HG02678 (cell line): ENCODE results near the gene PELI2.
A peak's percentile ranks its signal among the peaks of the same experiment; 100 is the strongest.

Experiments
- ATAC-seq: cut with Tn5 transposase; IDR thresholded peaks from one replicate; pipeline ENCODE4 v1.9.1; 2021; ENCODE audit warnings: mild to moderate bottlenecking, moderate library complexity; ENCODE audit not compliant: unreplicated experiment

Gene PELI2

DNA sequence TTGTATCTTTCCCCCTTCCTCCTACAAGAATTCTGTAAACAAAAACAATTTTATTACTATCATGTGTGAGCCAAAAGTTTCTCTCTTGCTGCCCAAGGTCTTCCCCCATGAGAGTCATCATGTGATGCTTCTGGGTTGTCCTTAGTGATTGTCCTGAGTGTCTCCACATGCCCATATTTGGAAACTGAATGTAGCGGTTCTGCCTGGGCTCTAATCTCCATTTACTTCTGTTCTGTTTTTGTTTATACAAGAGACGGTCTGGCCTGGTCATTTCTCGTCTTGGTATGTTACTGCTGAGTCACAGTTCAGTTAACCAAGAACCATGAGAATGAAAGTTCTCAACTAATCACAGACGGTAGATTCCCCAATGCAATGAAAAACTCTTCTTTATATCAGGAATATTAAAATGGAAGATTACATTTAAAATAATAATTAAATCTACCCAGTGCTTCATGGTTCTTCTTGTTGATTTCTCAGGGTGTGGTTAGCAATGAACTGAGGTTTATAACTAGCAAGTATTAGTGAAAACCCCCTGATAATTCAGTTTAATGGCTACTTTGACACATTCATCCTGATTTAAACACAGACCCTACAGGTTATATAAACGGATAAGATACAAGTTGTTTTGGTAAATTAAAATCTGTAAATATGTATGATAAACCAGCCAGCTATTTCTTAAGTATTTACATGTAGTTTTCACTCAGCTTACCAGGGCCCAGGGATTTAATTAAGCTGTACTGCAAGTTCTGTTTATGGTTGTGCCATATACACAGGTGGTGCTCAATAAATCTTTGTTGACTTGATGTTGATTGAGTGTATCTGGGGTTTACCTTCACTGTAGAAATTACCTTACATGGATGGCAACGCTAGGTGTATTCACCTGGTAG lies 81.1 kb downstream of the PELI2 start:
- peak; percentile 42 for ATAC-seq

DNA sequence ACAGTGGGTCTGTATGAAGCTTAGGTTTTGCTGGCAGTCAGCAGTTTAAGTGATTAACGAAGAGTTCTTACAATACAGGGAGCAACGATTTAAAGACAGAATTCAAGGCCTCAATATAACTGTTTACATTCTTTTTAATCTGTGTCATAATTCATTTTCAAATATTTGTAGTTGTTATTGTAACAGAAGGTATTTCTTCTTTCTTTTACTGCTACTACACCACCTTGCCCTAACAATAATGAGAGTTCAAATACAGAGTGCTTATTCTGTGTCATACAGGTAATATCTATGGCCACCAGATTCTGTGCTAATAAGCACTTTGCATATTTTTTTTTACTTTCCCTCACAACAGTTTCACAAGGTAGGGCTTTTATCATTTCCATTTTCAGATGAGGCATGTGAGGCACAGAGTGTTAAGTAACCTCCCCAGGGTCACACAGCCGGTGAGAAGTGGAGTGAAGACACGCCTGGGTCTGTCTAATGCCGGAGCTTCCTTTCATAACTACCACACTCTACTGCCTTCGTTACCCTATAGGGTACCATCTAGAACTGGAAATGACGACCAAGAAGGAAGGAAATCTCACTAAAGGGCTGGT lies 81.9 kb downstream of the PELI2 start:
- ATAC-seq: peak; percentile 49

DNA sequence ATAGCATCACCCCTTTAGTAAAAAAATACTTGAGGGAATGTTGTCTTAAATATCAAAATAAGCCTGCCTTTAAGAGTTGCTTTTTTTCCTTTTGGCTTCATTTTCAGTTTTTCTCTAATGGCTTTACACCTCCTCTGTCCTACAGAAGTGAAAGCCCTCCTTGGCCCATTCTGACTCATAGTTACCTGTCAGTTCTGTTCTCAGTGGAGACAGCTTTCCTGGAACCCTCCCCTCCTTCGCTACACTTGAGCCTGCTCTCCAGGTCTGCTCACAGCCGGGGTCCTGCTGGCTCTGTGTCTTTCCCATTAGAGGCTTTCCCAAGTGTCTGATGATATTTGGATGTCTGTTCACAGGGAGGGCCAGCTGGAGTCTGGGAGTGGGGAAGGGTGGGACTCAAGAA lies 84.0 kb downstream of the PELI2 start:
- peak; percentile 42 for ATAC-seq

DNA sequence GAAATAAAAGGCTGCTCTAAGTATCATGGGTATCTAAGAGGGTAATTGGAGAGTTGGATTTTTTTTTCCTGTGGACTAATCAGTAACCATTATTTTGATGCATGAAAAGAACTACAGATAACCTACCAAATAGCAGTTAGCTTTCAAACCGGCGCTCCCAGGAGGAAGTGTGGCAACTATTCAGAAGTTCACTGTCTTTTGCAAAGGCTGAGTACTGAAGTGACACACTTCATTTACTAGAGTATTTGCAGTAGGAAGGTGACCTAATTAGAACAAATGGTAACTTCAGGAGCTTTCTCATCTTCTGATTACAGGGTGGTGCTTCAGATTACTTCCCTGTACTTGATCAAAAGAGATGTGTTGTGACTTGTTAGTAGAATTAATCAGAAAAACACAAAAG lies 87.7 kb downstream of the PELI2 start:
- no peak for ATAC-seq

DNA sequence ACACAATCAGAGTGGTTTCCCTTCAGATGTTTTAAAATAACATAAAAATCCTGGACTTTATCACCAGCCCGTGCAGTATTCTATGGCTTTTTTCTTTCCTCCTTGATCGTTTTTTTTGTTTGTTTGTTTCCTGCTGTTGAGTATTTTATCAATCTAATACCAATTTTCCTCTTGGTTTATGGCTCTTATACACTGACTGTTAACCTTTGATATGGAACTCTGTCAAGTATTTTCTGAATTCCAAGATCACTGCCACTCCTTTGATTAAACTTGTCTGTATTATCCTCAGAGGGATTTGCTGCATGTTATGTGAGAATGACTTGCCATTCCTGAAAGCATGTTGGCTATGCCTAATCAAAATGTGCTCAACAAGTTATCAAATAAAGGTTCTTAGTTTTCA lies 88.4 kb downstream of the PELI2 start:
- no peak for ATAC-seq

DNA sequence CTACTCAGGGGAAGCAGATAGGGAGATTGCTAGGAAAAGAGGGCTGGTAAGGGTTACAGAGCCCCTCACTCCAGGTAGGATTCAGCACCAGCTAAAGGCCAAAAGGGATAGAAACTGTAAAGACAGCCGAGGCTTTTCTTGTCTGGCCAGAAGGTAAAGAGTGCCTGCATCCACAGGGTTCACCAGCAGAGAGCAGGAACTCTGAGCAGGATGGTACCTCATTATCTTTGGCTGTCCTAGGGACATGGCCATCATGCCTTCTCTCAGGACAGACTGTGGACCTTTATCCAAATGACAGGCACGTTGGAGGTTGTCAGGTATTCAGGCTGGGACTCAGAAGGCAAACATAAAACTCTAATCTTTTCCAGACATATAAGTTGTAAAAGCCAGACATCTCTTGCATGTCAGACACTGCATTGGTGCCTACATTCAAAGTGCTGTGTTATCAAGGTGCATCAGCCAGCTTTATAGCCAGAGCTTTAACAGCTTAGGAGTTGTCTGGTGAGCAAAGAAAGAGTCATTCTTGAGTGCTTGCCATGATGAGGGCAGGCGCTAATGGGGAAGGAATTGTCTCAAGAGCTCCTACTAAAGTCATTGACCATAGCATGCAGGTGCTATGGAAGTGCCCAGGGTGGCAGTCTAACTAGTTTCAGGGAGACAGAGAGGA lies 89.5 kb downstream of the PELI2 start:
- ATAC-seq: no peak

DNA sequence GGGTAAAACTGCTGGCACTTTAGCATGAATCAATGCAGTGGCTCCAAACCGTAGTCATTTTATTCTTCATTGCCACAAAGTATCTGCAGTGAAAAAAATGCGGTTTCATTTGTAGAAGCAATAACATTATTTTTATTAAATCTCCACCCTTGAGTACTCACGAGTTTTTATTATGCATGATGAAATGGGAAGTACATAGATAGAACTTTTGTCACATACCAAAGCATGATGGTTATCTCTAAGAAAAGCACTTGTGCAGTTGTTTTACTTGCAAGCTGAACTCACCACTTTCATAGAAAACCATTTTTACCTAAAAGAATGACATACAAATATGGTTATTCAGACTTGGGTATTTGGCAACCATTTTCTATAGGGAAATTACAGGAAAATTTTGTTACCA lies 90.3 kb downstream of the PELI2 start:
- ATAC-seq: no peak

DNA sequence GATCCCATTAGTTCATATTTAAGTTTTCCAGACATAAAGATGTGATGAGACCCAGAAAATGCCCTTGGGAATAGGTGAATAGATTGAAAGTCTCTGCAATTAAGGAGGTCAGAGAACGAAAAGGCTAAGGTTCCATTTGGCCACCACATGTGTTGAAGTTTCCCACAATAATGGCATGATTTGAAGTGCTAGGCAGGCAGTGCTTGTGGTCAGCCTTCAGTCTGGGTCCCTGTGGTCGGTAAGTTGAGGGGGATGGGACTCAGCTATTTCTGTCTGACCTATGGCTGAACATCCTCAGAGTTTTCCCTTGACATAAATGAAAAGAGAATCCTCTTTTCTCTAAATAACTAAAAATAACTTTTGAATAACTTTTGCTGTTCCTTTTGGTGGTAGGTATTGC lies 92.4 kb downstream of the PELI2 start:
- no peak for ATAC-seq

DNA sequence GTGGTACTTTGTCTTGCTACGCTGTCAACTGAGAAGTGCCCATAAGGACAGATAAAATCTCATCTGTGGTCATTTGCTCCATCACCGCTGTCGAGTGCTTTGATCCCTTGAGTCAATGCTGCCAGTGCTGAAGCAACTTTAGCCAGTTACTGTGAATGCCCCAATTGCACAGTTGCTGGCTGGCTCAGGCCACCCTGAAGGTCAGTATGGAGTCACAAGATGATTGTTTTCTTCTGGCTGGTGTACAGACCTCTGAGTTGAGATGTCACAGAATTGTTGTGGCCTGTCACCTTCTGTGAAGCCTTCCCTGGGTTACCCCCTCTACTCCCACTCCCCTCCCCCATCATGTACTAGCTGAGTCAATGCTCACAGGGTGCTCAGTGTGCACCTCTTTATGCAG lies 92.9 kb downstream of the PELI2 start:
- ATAC-seq: no peak

DNA sequence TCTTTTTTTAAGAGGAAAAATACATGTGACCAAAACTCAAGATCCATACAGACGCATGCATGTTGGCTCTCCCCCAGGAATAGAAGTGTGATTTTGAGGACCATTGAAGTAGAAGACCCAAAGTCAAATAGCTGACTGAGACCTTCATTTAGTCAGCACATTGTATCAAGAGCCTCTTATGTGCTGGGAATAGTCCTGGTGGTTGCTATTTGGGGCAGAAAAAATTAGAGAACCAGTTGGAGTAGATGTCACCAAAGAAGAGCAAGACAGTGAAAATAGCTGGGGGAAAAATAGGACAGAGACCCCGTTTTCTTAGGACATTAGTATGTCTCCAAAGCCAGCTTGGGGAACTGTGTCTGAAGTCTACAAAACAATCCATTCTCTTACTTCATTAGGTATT lies 93.6 kb downstream of the PELI2 start:
- ATAC-seq: no peak

DNA sequence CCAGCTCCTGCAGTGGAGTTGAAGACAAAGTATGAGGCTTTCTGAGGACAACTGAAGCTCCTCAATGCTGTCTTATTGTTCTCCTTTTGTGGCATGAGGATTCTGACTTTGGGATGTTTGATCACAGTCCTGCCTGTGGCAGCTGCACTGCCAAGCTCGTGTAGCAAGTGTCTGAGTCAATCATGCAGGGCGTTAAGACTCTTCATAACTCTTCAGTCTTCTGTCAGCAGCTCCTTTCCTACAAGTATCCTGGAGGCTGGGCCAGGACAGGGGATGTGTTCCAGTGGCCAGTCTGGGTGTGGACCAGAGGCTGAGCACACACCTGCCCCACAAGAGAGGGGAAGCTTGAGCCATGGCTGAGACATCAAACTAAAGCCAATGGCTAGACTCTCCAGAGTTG lies 94.3 kb downstream of the PELI2 start:
- no peak for ATAC-seq

DNA sequence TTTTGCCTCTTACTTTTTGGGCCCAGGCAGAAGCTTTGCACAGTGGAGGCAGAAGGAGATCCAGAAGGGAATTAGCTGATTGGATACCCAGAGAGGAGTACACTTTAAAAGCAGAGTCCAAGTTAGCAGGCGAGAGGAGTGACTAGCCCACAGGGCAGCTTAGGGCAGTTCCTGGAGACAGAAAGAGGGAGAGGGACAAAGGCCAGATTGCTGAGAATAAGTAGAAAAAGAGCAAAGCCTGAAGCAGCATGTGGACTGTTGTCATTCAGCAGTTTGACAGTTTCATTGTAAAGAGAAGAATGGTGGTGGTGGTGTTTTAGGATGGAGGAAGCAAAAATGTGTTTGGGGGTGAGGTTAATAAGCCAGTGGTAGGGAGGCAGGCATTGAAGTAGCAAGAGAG lies 95.1 kb downstream of the PELI2 start:
- no peak for ATAC-seq

DNA sequence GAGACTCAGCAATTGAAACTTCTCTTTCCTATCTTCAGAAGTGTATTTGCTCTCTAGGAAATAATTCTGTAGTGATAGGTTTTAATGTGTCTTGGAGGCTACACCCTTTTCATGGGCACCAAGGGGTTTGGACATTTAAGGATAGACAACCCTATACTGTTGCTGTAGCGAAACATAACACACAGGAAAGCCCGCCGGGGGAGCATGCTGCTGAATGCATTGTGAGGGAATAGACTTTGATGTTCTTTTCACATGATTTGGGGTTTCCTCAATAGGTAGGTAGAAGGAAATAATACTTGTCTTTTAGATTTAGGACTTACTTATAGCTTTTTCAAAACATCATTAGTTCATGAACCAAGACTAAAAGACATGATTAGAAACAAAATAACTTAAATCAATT lies 97.0 kb downstream of the PELI2 start:
- ATAC-seq: no peak

DNA sequence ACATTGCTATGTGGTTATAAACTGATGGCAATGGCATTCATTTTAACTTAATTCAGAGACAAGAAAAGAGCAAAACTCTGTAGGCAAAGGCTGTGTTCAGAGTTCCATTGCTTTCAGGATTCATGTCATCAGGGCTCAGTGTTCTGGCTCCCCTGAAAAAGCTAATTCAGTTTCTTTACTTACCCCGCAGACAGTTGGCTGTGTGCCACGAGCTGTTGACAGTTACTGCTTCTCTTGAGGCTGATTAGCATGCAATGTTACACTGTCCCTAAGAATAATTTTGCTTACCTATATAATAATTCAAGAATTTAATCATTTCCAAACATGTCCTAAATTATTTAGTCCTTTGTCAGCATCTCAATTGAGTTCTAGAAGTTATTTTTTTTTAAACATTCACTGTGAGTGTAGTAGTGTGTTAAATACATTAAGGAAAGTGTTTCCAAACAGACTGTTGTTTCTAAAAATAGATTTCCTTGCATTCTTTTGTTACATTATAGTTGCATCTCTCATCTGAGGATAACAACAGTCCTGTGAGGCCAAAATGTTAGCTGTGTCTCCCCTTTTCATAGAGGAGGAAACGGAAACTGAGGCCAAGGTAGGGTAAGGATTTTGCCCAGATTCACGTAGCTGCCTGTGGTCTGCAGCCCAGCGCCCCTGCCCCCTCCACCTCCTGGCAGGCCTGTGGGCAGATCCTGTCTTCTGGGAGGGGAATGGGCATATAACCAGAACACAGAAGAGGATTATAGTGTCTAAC lies 98.6 kb downstream of the PELI2 start:
- no peak for ATAC-seq

DNA sequence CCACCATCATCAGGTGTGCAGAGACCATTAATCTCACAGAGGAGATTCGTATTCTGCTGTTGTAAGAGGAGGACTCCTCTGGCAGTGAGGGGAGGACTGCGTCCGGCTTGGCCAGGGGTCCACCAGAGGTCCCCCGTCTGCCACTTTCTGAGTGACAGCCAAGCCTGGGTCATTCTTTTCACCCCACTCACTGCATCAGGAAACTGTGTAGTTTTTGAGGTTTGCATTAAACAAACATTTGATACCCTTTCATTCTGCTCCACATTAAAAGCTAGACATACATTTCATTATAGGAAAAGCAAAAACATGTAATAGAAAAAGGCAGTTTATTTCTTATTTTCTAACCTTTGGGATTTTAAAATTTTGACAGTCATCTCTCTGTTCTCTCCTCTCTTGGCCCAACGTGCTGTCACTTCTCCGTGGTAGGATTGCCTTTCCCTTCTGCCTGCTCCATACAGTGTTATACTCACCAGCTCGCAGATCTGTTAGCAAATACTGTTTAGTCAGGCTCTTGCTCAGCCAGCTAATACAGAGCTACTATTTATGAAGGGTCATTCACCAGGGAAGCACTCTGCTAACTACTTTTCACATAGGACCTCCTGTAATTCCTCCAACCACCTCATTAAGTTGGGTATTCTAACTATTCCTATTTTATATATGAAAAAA lies 99.3 kb downstream of the PELI2 start:
- no peak for ATAC-seq

DNA sequence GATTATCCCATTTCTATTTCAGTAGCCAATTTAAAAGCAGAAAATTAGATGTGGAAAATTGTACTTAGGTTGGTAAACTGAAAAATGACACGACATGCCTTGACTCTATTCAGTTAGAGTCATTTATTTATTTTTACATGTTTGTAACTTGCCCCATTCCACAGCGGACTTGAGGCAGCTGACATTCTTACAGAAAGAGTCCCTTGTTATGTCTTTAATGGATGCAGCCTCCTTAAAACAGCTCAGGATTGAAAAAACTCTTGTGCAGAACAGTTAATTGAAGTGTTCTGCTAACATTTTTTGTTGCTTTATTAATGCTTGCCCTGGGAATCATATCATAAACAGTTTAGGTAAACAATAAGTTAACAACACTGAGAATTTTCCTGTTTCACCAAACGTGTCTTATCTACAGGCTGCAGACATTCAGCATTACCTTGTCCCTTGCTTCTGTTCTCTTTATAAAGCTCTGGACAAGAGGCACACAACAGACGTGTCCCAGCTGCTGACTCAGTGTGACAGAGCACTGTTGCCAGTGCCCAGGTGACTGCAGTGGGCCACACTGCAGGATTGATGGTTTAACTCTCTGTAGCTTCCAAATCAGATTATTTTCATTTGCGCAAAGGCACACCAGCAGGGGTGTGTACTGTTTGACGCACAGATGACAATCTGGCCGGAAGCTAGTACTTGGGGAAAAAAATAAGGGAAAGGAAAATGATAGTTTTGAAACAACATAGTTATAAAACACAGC lies 101.6 kb downstream of the PELI2 start:
- ATAC-seq: no peak

DNA sequence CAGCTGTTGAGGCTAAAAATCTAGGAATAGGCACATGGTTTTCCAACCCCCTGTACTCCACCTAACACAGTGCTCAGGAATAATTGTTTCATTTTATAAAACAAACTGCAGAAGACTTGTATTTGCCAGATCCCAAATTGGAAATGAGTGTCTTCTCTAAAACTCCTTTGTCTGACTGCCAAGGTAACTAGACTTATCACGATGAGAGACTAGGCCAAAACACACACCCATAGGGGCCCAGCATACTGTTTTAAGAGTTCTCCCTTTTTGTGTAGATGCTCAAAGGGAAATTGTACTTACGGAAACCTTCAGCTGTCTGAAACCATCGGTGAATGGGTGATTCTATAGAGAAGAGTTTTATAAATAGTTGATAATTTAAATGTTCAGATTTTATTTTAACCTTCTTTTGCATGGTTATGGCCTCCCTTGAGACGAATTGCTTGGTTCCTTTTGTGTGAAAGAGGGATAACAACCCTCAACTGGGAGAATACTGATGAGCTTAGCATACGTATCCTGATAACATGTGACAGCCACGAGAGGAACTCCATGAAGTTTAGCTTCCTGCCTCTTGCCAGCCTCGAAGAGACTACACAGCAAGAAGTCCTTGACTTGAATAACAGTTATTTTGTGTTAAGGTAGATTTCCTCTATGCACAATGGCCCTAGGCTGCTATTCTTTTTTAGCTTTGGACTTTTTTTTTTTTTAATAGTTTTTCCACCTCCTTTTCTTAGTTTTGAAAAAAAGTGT lies 103.3 kb downstream of the PELI2 start:
- no peak for ATAC-seq

DNA sequence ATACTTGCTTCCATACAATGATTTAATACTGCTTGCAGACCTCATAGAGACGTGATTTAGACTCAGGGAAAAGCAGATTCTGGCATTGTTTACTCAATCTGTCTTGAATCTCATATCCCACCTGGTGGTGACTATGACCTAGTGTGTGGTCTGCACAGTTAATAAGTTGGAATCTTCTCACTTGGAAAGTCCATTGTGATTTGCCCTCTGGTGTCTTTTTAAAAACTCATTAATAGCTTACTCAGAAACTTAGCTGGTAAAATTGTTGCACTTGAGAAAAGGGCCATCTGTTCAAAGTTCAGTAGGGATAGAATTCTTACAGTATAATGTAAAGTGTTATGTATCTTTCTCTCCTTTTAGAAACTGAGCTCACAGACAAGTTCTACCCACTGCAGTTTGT lies 106.0 kb downstream of the PELI2 start:
- ATAC-seq: no peak
